Memory B cell (primary cell): ENCODE data around the gene CD151.

Experiments used
- ATAC-seq: fragments of 150-1000 bp; cut with Tn5 transposase; 2 replicates; pipeline ENCODE4 v1.10.0; 2021; ENCODE audit warnings: low read depth, mild to moderate bottlenecking, moderate library complexity
- DNase-seq, 2 donors: peaks; one replicate each; pipeline ENCODE4 v3.0.0; 2022; ENCODE audit warnings: low spot score in 2 of 2
- H3K27ac Mint-ChIP-seq: one replicate; pipeline ENCODE4 v1.8.0; 2022; ENCODE audit warnings: mild to moderate bottlenecking, moderate library complexity, mixed read lengths
- H3K27me3 Mint-ChIP-seq: one replicate; pipeline ENCODE4 v1.8.0; 2022; ENCODE audit warnings: mixed read lengths
- H3K36me3 Mint-ChIP-seq: one replicate; pipeline ENCODE4 v1.8.0; 2022; ENCODE audit warnings: mild to moderate bottlenecking, mixed read lengths
- H3K4me1 Mint-ChIP-seq: one replicate; pipeline ENCODE4 v1.8.0; 2022; ENCODE audit warnings: mixed read lengths
- H3K4me3 Mint-ChIP-seq: one replicate; pipeline ENCODE4 v1.8.0; 2022; ENCODE audit warnings: mild to moderate bottlenecking, moderate library complexity, mixed read lengths
- H3K9me3 Mint-ChIP-seq: one replicate; pipeline ENCODE4 v1.8.0; 2022; ENCODE audit warnings: mixed read lengths

CD151 gene

GRCh38 chr11:794013-794765 lies 38.6 kb upstream of the CD151 start:
- Mint-ChIP-seq H3K36me3 (peaks cover 12% of the 10 kb centered on the region), H3K4me1 (peaks cover 7% of the 10 kb centered on the region), H3K4me3 (peak overlapping the region; percentile 27), H3K9me3 (no peaks in the 10 kb centered on the region), H3K27me3 (no peaks in the 10 kb centered on the region), H3K27ac (no peak overlapping the region)
- DNase-seq (no peak), ATAC-seq (no peak)

GRCh38 chr11:794766-795633 lies 37.8 kb upstream of the CD151 start:
- H3K4me3 Mint-ChIP-seq = peak overlapping the region; percentile 98
- H3K27ac Mint-ChIP-seq = no peak overlapping the region
- H3K36me3 Mint-ChIP-seq = peaks cover 12% of the 10 kb centered on the region

GRCh38 chr11:795634-796564 lies 36.9 kb upstream of the CD151 start:
- ATAC-seq (peak; percentile 47), DNase-seq (peak; percentile 53 to 64)
- H3K4me3 Mint-ChIP-seq = peak overlapping the region; percentile 98
- peaks cover 7% of the 10 kb centered on the region for H3K4me1 Mint-ChIP-seq
- H3K27ac Mint-ChIP-seq = peak overlapping the region; percentile 89
- H3K36me3 Mint-ChIP-seq = peaks cover 10% of the 10 kb centered on the region
- H3K27me3 Mint-ChIP-seq = no peaks in the 10 kb centered on the region
- no peaks in the 10 kb centered on the region for H3K9me3 Mint-ChIP-seq

More at GRCh38 chr11:794766-795633, 37.8 kb upstream of the CD151 start:
- DNase-seq = no peak
- no peak for ATAC-seq
- Mint-ChIP-seq H3K9me3 (no peaks in the 10 kb centered on the region), H3K4me1 (peaks cover 7% of the 10 kb centered on the region), H3K27me3 (no peaks in the 10 kb centered on the region)

- peaks cover 7% of the 10 kb centered on the region for H3K4me1 Mint-ChIP-seq
- no peaks in the 10 kb centered on the region for H3K27me3 Mint-ChIP-seq
- no peak for ATAC-seq
- peaks cover 9% of the 10 kb centered on the region for H3K36me3 Mint-ChIP-seq
- DNase-seq = no peak
- H3K27ac Mint-ChIP-seq = peak overlapping the region; percentile 89
- H3K4me3 Mint-ChIP-seq = peak overlapping the region; percentile 98
- H3K9me3 Mint-ChIP-seq = no peaks in the 10 kb centered on the region
Measured at GRCh38 chr11:796565-797295, 36.0 kb upstream of the CD151 start.

- Mint-ChIP-seq H3K36me3 (peaks cover 7% of the 10 kb centered on the region), H3K27ac (peak overlapping the region; percentile 89), H3K4me3 (peak overlapping the region; percentile 98), H3K27me3 (no peaks in the 10 kb centered on the region), H3K4me1 (peaks cover 7% of the 10 kb centered on the region), H3K9me3 (no peaks in the 10 kb centered on the region)
- peak; percentile 59 for ATAC-seq
- DNase-seq = peak; percentile 75 to 84
Measured at GRCh38 chr11:797296-798092, 35.3 kb upstream of the CD151 start.

- no peaks in the 10 kb centered on the region for H3K9me3 Mint-ChIP-seq
- ATAC-seq (peak; percentile 66), DNase-seq (peak; percentile 92 to 97)
- peak within 1 kb of the TSS; percentile 98 for H3K4me3 Mint-ChIP-seq
- H3K4me1 Mint-ChIP-seq = peaks cover 7% of the 10 kb centered on the region
- no peaks in the 10 kb centered on the region for H3K27me3 Mint-ChIP-seq
- H3K27ac Mint-ChIP-seq = peak within 1 kb of the TSS; percentile 89
- peaks cover 4% of the 10 kb centered on the region for H3K36me3 Mint-ChIP-seq
Measured at GRCh38 chr11:798093-798713, 34.5 kb upstream of the CD151 start, which contains the start of gene SLC25A22. Gene SLC25A22, minus strand, starts transcription at chr11:798281. Its CDS starts 3,275 bp downstream, at chr11:795006.

- H3K4me1 Mint-ChIP-seq = peaks cover 12% of the 10 kb centered on the region
- H3K27me3 Mint-ChIP-seq = no peaks in the 10 kb centered on the region
- no peak overlapping the region for H3K27ac Mint-ChIP-seq
- H3K36me3 Mint-ChIP-seq = peaks cover 4% of the 10 kb centered on the region
- DNase-seq (no peak), ATAC-seq (no peak)
- H3K9me3 Mint-ChIP-seq = no peaks in the 10 kb centered on the region
- H3K4me3 Mint-ChIP-seq = no peak overlapping the region
Measured at GRCh38 chr11:799641-800316, 33.0 kb upstream of the CD151 start.

GRCh38 chr11:800473-800872 lies 32.3 kb upstream of the CD151 start:
- Mint-ChIP-seq H3K27ac (no peak overlapping the region), H3K36me3 (peaks cover 4% of the 10 kb centered on the region), H3K4me3 (no peak overlapping the region), H3K27me3 (no peaks in the 10 kb centered on the region), H3K9me3 (no peaks in the 10 kb centered on the region), H3K4me1 (peaks cover 13% of the 10 kb centered on the region)
- DNase-seq = no peak
- no peak for ATAC-seq

GRCh38 chr11:801097-801780 lies 31.5 kb upstream of the CD151 start:
- no peak for DNase-seq
- Mint-ChIP-seq H3K36me3 (peaks cover 2% of the 10 kb centered on the region), H3K27me3 (no peaks in the 10 kb centered on the region), H3K9me3 (no peaks in the 10 kb centered on the region), H3K4me1 (peaks cover 12% of the 10 kb centered on the region), H3K4me3 (no peak overlapping the region), H3K27ac (no peak overlapping the region)
- ATAC-seq = no peak

GRCh38 chr11:802018-802617 lies 30.6 kb upstream of the CD151 start:
- Mint-ChIP-seq H3K4me3 (peak overlapping the region; percentile 34), H3K9me3 (no peaks in the 10 kb centered on the region), H3K27ac (no peak overlapping the region), H3K27me3 (no peaks in the 10 kb centered on the region), H3K36me3 (peaks cover 2% of the 10 kb centered on the region), H3K4me1 (peaks cover 10% of the 10 kb centered on the region)
- ATAC-seq = no peak
- no peak for DNase-seq
